GM19238 (cell line): Measurements from ENCODE around the gene MTCL3.
"Not testable (repeated sequence)": the region's sequence is repeated elsewhere in the genome, so short reads cannot be mapped to it uniquely, and the experiment has no call there.

Experiments
- DNase-seq: peaks from one replicate; pipeline ENCODE4 v3.0.0; 2011; ENCODE audit warnings: low spot score; ENCODE audit not compliant: insufficient read length

The MTCL3 gene

GRCh38 chr6:127434651-127435050, 84.5 kb downstream of the MTCL3 start:
- DNase-seq: no peak

- DNase-seq: not testable (repeated sequence)
These were observed 90.6 kb downstream of the MTCL3 start for GRCh38 chr6:127428562-127428961.

GRCh38 chr6:127423921-127424320, 95.2 kb downstream of the MTCL3 start:
- no peak for DNase-seq
